Stimulated activated CD4-positive, alpha-beta T cell treated with anti-CD3 and anti-CD28 coated beads, TNF-alpha, amount 100 ng/mL, for 48 hours (primary cell): Measurements from ENCODE around the gene PAEP.

ENCODE experiments used
- DNase-seq, 3 donors: peaks; one replicate each; pipeline ENCODE4 v3.0.0-alpha.2; 2020; ENCODE audit warnings: low read depth in 3 of 3

The PAEP gene

DNA sequence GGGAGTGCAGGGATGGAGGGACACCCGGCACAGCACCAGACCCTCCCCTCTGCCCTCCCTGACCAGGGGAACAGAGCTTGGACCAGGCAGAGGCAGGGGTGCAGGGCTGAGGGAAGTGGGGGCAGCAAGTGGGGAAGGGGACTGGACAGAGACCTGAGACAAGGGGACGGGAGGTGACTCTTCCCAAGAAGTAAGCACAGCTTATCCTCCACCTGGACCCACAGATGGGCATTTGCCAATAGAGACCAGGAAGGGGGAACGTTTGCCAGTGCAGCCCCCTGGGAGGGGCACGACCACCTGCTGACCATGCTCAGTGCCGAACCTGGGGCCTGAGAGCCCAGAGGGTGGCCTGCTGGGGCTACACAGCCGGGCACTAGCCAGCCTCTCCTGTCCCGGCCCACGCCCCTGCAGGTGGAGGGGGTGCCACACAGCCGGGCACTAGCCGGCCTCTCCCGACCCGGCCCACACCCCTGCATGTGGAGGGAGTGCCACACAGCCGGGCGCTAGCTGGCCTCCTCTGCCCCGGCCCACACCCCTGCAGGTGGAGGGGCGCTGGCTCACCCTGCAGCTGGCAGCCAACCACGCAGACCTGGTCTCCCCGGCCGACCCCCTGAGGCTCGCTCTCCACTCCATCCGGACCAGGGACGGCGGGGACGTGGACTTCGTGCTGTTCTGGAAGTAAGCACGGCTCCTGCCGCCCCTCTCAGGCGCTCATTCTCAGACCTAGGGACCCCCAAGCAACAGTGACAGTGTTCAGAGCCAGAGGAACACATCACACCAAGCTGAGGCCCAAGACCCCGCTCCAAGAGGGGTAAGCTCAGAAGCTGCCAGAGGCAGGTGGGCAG, 53.5 kb downstream of the PAEP start:
- no peak for DNase-seq

DNA sequence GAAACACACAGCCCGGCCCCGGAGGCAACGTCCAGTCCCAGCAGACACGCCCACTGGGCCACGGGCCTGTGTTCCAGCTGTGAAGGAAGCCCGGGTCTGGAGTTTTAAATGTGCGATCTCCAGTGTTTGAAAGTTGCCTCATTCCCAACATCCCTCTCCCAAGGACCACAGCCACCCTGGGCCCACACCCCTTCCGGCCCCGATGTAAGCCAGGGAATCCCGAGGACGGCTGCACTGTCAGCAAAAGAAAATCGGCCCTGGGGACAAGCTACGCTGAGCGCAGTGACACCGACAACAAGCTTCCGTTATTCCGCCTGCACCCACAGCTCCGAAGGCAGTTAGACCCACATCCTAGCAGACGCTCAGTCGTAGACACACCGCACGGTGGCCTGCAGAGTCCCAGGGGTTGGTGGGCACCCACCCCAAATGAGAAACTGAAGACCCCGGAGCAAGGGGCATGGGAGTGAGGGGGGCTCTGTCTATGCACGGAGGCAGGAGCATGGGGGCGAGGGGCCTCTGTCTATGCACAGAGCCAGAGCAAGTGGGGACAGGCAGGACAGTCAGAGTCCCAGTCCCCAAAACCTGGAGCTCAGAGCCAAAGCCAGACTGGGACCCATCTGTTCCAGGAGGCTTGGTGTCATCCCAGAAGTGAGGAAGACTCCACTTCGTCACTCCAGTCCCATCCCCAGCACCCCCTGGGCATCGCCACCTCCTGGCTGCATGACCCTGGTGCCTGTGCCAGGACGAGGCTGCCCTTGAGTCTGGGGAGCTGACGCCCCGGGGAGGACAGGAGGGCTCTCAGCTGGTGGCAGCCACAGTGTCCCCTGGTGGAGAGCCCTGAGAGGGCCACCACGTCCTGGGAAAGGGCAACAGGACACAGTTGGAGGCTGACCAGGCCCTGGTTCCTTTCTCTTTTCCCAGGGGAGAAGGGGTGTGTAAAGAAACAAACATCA, 54.4 kb downstream of the PAEP start:
- DNase-seq, result no peak
